ENCODE results near the gene CYB561D2.

DNA sequence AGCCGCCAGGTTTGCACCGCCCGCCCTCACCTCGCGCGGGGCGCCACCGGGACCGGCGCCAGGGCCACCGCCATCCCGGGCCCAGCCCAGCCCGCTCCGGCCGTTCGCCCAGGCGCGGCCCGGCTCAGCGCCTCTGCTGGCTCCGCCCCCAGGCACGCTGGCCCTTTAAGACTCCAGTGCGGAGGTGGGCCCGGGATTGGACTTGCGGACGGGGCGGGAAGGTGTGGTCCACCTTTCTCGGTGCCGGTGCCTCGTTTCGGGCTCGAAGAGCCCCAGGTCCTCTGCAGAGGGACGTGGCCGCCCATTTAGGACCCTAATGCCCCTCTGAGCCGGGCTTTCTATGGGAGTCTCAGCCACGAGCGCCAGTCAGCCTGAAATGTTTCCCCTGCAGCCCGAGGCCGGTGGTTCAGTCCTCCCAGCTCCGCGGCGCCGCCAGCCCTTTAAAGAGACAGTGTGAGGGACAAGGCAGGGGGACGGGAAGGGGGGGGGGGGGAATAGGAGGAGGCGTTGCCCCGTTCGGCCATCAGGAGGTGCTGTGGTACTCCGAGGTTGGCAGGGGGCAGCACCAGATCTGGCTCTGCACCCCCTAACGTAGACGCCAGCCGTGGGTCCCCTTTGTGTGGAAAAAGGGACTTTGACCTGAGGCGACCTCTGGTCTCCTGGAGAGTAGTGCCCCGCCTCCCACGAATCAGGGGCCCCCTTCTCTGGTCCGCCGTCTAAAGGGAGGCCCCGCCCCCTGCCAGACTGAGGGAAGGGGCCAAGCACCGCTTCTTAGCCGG is 29.1 kb upstream of the CYB561D2 start:
- TF ChIP-seq, protein P1, sequence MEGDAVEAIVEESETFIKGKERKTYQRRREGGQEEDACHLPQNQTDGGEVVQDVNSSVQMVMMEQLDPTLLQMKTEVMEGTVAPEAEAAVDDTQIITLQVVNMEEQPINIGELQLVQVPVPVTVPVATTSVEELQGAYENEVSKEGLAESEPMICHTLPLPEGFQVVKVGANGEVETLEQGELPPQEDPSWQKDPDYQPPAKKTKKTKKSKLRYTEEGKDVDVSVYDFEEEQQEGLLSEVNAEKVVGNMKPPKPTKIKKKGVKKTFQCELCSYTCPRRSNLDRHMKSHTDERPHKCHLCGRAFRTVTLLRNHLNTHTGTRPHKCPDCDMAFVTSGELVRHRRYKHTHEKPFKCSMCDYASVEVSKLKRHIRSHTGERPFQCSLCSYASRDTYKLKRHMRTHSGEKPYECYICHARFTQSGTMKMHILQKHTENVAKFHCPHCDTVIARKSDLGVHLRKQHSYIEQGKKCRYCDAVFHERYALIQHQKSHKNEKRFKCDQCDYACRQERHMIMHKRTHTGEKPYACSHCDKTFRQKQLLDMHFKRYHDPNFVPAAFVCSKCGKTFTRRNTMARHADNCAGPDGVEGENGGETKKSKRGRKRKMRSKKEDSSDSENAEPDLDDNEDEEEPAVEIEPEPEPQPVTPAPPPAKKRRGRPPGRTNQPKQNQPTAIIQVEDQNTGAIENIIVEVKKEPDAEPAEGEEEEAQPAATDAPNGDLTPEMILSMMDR (IDR thresholded peaks at IDR 0.05; ENCODE audit: poor library complexity, severe bottlenecking), result peak; percentile 64
- TF ChIP-seq EZH2 (IDR thresholded peaks at IDR 0.05; ENCODE audit: borderline replicate concordance, insufficient read depth, low read length, poor library complexity, severe bottlenecking) (no peak), RAD21 (conservative IDR thresholded peaks at IDR 0.05) (no peak)

All from neural cell (in vitro differentiated cells).